G401 (cell line): ENCODE data around the gene THAP9. TPM values are rescaled to one million over a fixed set of nuclear protein-coding genes. Genes with fewer than 3 reads are reported as not detected.

Experiments
- DNase-seq: peaks from one replicate; pipeline ENCODE4 v3.0.0-alpha.2; 2015; ENCODE audit warnings: low spot score
- in situ Hi-C: cut with HindIII; loops from 2 replicates; pipeline ENCODE4 v1.10.0; 2016; ENCODE audit warnings: low sequenced_read_pairs, mixed read lengths
- total RNA-seq: library from RNA; depleted of rRNA; stranded (reverse); fragments of >200 nt; shearing (Covaris generic); gene quantifications from 2 replicates; pipeline ENCODE4 v1.2.3, GENCODE V29; 2014; rRNA removed

THAP9 gene
- total RNA-seq, 1 experiment from 2014 or later, result 5.9 TPM

DNA sequence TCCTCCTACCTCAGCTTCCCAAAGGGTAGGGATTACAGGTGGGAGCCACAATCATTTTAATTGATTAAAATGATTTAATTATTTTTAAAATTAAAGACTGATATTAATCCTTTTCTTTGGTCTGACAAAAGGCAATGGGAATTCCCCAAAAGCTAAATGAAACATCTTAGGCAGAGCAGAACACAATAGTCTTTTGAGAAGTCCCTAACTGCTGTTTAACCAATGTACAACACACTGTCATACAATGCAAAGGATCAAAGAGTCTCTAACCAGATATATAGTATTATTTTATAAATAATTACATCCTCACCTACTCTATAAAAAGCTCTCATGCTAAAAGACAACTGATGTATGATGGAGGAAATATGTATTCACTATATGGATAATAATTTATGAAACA lies 47.0 kb downstream of the THAP9 start:
- DNase-seq, result no peak
- in situ Hi-C loops, result no loop called here

DNA sequence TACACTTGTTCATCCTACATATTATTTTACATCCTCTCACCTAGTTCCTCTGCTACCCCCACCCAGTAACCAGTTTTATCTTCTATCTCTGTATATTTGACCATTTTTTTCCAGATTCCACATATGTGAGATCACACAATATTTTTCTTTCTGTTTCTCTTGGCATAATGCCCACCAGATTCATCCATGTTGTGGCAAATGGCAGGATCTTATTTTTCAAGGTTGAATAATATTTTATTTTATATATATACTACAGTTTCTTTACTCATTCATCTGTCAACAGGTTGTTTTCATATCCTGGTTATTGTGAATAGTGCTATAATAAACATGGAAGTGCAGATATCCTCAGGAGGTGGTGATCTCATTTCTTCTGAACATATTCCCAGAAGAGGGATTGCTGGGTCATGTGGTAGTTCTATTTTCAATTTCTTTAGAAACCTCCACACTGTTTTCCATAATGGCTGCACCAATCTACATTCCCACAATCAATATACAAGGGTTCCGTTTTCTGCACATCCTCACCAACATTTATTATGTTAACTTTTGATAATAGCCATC lies 48.2 kb downstream of the THAP9 start:
- DNase-seq, result no peak
- in situ Hi-C loops, result no loop called here

DNA sequence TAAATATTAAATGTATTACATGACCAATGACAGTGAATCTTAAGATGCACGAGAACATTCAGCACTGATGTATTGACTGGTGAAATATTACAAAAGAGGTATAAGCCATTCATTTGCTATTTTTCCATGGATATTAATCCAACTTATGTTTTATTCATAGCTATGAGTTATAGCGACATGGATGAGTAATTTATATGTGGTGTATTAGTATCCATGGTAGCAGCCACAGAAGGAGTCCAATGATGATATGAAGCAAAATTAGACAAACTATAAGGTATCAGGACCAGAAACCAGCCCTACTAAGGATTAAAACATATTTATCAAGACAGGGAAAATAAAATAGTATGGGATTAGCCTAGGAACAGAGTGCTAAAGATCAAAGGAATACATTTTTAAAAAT lies 50.7 kb downstream of the THAP9 start:
- in situ Hi-C loops, result no loop called here
- DNase-seq, result no peak

DNA sequence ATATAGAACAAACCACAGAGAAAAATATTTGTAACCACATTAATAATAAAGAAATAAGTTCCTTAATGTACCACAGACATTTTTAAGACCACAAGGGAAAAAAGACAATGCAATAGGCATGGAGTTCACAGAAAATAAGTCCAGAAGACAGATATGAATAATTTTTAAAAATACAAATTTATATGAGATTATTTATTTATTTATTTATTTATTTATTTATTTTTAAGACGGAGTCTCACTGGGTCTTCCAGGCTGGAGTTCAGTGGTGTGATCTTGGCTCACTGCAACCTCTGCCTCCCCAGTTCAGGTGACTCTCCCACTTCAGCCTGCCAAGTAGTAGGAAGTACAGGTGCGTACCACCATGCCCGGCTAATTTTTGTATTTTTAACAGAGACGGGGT lies 53.7 kb downstream of the THAP9 start:
- in situ Hi-C loops, result no loop called here

DNA sequence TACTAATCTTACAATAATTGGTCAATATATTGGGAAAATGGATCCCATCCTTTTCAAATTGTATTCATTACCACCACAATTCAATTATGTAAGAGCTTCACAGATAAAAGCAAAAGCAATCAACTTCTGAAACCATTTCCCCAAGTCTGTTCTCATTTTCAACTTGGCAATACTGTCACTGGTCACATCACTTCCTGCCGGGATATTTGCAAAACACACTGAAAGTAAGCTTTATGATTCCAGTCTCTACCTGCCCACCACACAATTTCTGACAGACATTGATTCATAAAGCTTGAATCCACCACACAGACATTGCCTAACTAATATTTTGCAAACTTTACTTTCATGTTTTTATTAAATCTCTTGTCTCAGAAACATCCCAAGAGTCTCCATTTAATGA lies 56.5 kb downstream of the THAP9 start:
- DNase-seq, result no peak
- in situ Hi-C loops, result no loop called here

More for the DNA sequence above, 53.7 kb downstream of the THAP9 start:
- no peak for DNase-seq

DNA sequence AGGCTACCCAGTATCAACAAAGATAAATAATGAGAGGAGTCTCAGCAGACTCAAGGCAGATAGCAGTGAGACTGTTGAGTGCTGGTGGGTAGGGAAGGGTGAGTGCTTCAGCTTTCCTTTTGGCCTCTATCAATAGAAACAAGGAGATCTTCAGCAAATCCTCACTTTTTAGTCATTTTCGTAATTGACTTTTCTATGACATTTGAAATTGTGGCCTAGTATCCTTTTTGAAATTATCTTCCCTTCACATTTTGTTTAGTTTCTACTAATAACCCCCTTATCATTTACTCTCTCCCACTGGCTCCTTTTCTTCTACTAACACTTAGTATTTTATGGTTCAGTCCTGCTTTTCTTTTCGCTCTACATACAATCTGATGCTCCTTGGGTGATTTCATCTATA lies 65.2 kb downstream of the THAP9 start:
- in situ Hi-C loops, result no loop called here
- no peak for DNase-seq

DNA sequence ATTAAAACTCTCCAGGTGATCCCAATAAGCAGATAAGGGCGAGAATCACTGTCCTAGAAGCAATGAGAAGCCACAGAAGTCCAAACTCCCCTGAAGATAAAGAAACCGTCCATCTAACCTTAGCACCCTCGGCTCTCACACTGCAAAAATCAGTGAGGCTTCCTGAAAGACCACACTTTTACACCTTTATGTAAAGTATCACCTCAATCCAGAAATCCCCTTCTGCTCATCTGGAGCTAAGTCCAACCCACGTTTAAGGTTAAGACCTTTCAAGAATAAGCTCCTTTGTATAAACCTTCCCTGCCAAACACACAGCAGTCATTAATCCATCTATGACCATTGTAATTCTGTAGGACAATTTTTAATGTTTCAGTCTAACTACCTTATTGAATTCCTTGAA lies 68.4 kb downstream of the THAP9 start:
- in situ Hi-C loops, result no loop called here
- DNase-seq, result no peak

DNA sequence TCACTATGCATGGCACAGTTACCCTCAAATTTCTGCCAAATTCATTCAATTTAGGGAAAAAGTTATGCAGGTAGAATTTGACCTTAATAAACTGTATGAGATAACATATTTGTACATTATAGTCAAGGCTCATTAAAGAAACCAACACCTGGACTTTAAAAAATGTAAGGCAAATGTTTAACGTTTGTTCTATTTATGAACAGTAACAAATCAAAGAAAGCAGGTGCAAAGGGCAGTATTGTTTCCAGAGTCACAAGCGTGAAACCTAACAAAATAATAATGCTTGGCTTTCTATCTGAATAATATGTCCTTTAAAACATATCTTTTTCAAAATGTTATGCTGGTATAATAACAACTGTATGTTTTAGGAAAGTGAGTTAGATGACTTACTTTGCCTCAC lies 68.9 kb downstream of the THAP9 start:
- in situ Hi-C loops, result no loop called here
- DNase-seq, result no peak

Other genes starting within 250 kb of the THAP9 start
- gene SCD5, start 101.9 kb upstream of the THAP9 start, total RNA-seq, result 10.1 and 10.2 TPM in 2 replicates
- 81.4 and 122 TPM in 2 replicates for gene SEC31A, start 9.6 kb upstream of the THAP9 start, total RNA-seq
- 22.3 and 30.0 TPM in 2 replicates for gene LIN54, start 110.1 kb downstream of the THAP9 start, total RNA-seq
- 166 and 173 TPM in 2 replicates for gene COPS4, start 134.4 kb downstream of the THAP9 start, total RNA-seq
- 74.0 and 106 TPM in 2 replicates for gene PLAC8, start 214.0 kb downstream of the THAP9 start, total RNA-seq